GM19324 (cell line): ENCODE results near the gene SH3BP2.

ENCODE experiments used
- ATAC-seq: cut with Tn5 transposase; IDR thresholded peaks from one replicate; pipeline ENCODE4 v1.9.1; 2021; ENCODE audit warnings: mild to moderate bottlenecking, moderate library complexity; ENCODE audit not compliant: unreplicated experiment, low FRiP score

Gene SH3BP2

GRCh38 chr4:2790583-2791517 is 2.0 kb upstream of the SH3BP2 start:
- ATAC-seq, result no peak

GRCh38 chr4:2791518-2792395 is 1.1 kb upstream of the SH3BP2 start:
- ATAC-seq, result no peak

- ATAC-seq, result no peak
These were observed 532 bp upstream of the SH3BP2 start for GRCh38 chr4:2792396-2792710.

GRCh38 chr4:2793586-2794485 is 951 bp downstream of the SH3BP2 start:
- no peak for ATAC-seq

GRCh38 chr4:2794486-2795299 is 1.8 kb downstream of the SH3BP2 start:
- ATAC-seq, result no peak

- no peak for ATAC-seq
These were observed 2.5 kb downstream of the SH3BP2 start for GRCh38 chr4:2795300-2795892.

GRCh38 chr4:2795893-2796848 is 3.3 kb downstream of the SH3BP2 start:
- no peak for ATAC-seq

- no peak for ATAC-seq
These were observed 4.1 kb downstream of the SH3BP2 start for GRCh38 chr4:2796849-2797544.

GRCh38 chr4:2797545-2798305 is 4.8 kb downstream of the SH3BP2 start:
- ATAC-seq, result no peak

GRCh38 chr4:2798399-2799223 is 5.7 kb downstream of the SH3BP2 start:
- no peak for ATAC-seq

GRCh38 chr4:2799224-2799911 is 6.5 kb downstream of the SH3BP2 start:
- ATAC-seq, result no peak

GRCh38 chr4:2799971-2800690 is 7.2 kb downstream of the SH3BP2 start:
- no peak for ATAC-seq

GRCh38 chr4:2800691-2801596 is 8.1 kb downstream of the SH3BP2 start:
- ATAC-seq, result no peak
